Karpas-422 (cell line): ENCODE measurements around the gene ANKS3. TPM values are rescaled to one million over a fixed set of nuclear protein-coding genes. Genes with fewer than 3 reads are reported as not detected.

Experiments
- DNase-seq: peaks from one replicate; pipeline ENCODE4 v3.0.0-alpha.2; 2015
- H2AFZ ChIP-seq: fragments of 200-600 bp; sonication (generic); 2 replicates; pipeline ENCODE4 v1.6.1; 2014; ENCODE audit warnings: antibody characterized with exemption, low read length, mixed read lengths
- H3K27ac ChIP-seq: fragments of 200-600 bp; sonication (generic); 2 replicates; pipeline ENCODE4 v1.5.1; 2014; ENCODE audit warnings: mild to moderate bottlenecking, low read length, moderate library complexity
- H3K27me3 ChIP-seq: fragments of 200-600 bp; sonication (generic); 2 replicates; pipeline ENCODE4 v1.6.1; 2014; ENCODE audit warnings: low read length, mixed read lengths
- H3K36me3 ChIP-seq: fragments of 200-600 bp; sonication (generic); 2 replicates; pipeline ENCODE4 v1.6.1; 2014; ENCODE audit warnings: low read length, mixed read lengths; ENCODE audit not compliant: insufficient read depth
- H3K4me1 ChIP-seq: fragments of 200-600 bp; sonication (generic); 2 replicates; pipeline ENCODE4 v1.6.1; 2014; ENCODE audit warnings: mild to moderate bottlenecking, low read length, mixed read lengths
- H3K4me2 ChIP-seq: fragments of 200-600 bp; sonication (generic); 2 replicates; pipeline ENCODE4 v1.6.1; 2014; ENCODE audit warnings: low read length, low read depth, mild to moderate bottlenecking; ENCODE audit not compliant: poor library complexity, severe bottlenecking
- H3K4me3 ChIP-seq: fragments of 200-600 bp; sonication (generic); 2 replicates; pipeline ENCODE4 v1.5.1; 2014; ENCODE audit warnings: mild to moderate bottlenecking, antibody characterized with exemption, low read length, mixed read lengths
- H3K79me2 ChIP-seq: fragments of 200-600 bp; sonication (generic); 2 replicates; pipeline ENCODE4 v1.6.1; 2014; ENCODE audit warnings: mild to moderate bottlenecking, low read length, mixed read lengths
- H3K9ac ChIP-seq: fragments of 200-600 bp; sonication (generic); 2 replicates; pipeline ENCODE4 v1.6.0; 2014; ENCODE audit warnings: low read length
- H3K9me2 ChIP-seq: fragments of 200-600 bp; sonication (generic), shearing (Covaris generic); replicated peaks from 2 replicates; pipeline ENCODE4 v1.6.0; 2014; ENCODE audit warnings: mild to moderate bottlenecking, low read length, moderate library complexity; ENCODE audit not compliant: insufficient read depth
- H3K9me3 ChIP-seq: fragments of 300-700, 200-600 bp; sonication (generic); 2 replicates; pipeline ENCODE4 v1.6.1; 2014; ENCODE audit warnings: low read length, mixed read lengths
- H4K20me1 ChIP-seq: fragments of 200-600 bp; sonication (generic); 2 replicates; pipeline ENCODE4 v1.6.1; 2014; ENCODE audit warnings: mild to moderate bottlenecking, antibody characterized with exemption, low read length, low read depth; ENCODE audit not compliant: insufficient read depth
- total RNA-seq: library from RNA; depleted of rRNA; stranded (reverse); fragments of >200 nt; shearing (Covaris generic); gene quantifications from 2 replicates; pipeline ENCODE4 v1.2.3, GENCODE V29; 2014; ENCODE audit warnings: low replicate concordance

Gene ANKS3
- total RNA-seq, 1 experiment from 2014 or later: 6.4 TPM

GRCh38 chr16:4660454-4661007 is 73.5 kb downstream of the ANKS3 start:
- H3K4me2 ChIP-seq: no peak overlapping the region
- no peak overlapping the region for H2AFZ ChIP-seq
- no peaks in the 10 kb centered on the region for H3K9me3 ChIP-seq
- no peak overlapping the region for H3K9ac ChIP-seq
- H3K36me3 ChIP-seq: no peaks in the 10 kb centered on the region
- no peak overlapping the region for H3K27ac ChIP-seq
- no peak for DNase-seq
- no peaks in the 10 kb centered on the region for H4K20me1 ChIP-seq
- H3K9me2 ChIP-seq: no peaks in the 10 kb centered on the region
- H3K79me2 ChIP-seq: no peaks in the 10 kb centered on the region
- no peak overlapping the region for H3K4me3 ChIP-seq
- H3K4me1 ChIP-seq: no peaks in the 10 kb centered on the region
- no peaks in the 10 kb centered on the region for H3K27me3 ChIP-seq

GRCh38 chr16:4659363-4660353 is 74.4 kb downstream of the ANKS3 start:
- Histone ChIP-seq H3K27me3 (no peaks in the 10 kb centered on the region), H4K20me1 (no peaks in the 10 kb centered on the region), H3K79me2 (no peaks in the 10 kb centered on the region), H3K4me3 (no peak overlapping the region), H2AFZ (no peak overlapping the region), H3K9me2 (no peaks in the 10 kb centered on the region), H3K4me2 (no peak overlapping the region), H3K27ac (no peak overlapping the region), H3K9me3 (no peaks in the 10 kb centered on the region), H3K9ac (no peak overlapping the region), H3K36me3 (no peaks in the 10 kb centered on the region; the same call in 1 of the 2 replicates), H3K4me1 (no peaks in the 10 kb centered on the region)
- no peak for DNase-seq

GRCh38 chr16:4656695-4657686 is 77.1 kb downstream of the ANKS3 start:
- DNase-seq: no peak
- Histone ChIP-seq H3K9me2 (no peaks in the 10 kb centered on the region), H3K79me2 (no peaks in the 10 kb centered on the region), H3K9ac (no peak overlapping the region), H3K4me1 (no peaks in the 10 kb centered on the region), H4K20me1 (no peaks in the 10 kb centered on the region), H3K27ac (no peak overlapping the region), H3K4me2 (no peak overlapping the region), H3K27me3 (no peaks in the 10 kb centered on the region), H2AFZ (no peak overlapping the region), H3K36me3 (no peaks in the 10 kb centered on the region; the same call in 1 of the 2 replicates), H3K9me3 (no peaks in the 10 kb centered on the region), H3K4me3 (no peak overlapping the region)

GRCh38 chr16:4656221-4656620 is 77.8 kb downstream of the ANKS3 start:
- no peak overlapping the region for H3K27ac ChIP-seq
- no peaks in the 10 kb centered on the region for H4K20me1 ChIP-seq
- H3K4me3 ChIP-seq: no peak overlapping the region
- H3K4me2 ChIP-seq: no peak overlapping the region
- H3K9ac ChIP-seq: no peak overlapping the region
- no peaks in the 10 kb centered on the region for H3K9me3 ChIP-seq
- no peak for DNase-seq
- H3K9me2 ChIP-seq: no peaks in the 10 kb centered on the region
- H3K79me2 ChIP-seq: 0 out of 2 replicates have a peak, but pooled peaks cover under 1% of the 10 kb centered on the region
- no peak overlapping the region for H2AFZ ChIP-seq
- no peaks in the 10 kb centered on the region for H3K27me3 ChIP-seq
- no peaks in the 10 kb centered on the region; the same call in 1 of the 2 replicates for H3K36me3 ChIP-seq
- peaks cover 4% of the 10 kb centered on the region for H3K4me1 ChIP-seq

GRCh38 chr16:4655801-4656200 is 78.3 kb downstream of the ANKS3 start:
- 0 out of 2 replicates have a peak, but pooled peaks cover 3% of the 10 kb centered on the region for H3K79me2 ChIP-seq
- H3K4me1 ChIP-seq: peaks cover 8% of the 10 kb centered on the region
- H3K4me3 ChIP-seq: no peak overlapping the region
- no peak overlapping the region for H2AFZ ChIP-seq
- DNase-seq: no peak
- no peak overlapping the region for H3K4me2 ChIP-seq
- no peaks in the 10 kb centered on the region for H3K9me3 ChIP-seq
- H3K27me3 ChIP-seq: no peaks in the 10 kb centered on the region
- no peak overlapping the region for H3K27ac ChIP-seq
- no peaks in the 10 kb centered on the region for H3K9me2 ChIP-seq
- H3K9ac ChIP-seq: no peak overlapping the region
- H3K36me3 ChIP-seq: no peaks in the 10 kb centered on the region; the same call in 1 of the 2 replicates
- H4K20me1 ChIP-seq: no peaks in the 10 kb centered on the region

GRCh38 chr16:4654964-4655590 is 79.0 kb downstream of the ANKS3 start:
- Histone ChIP-seq H3K9ac (no peak overlapping the region), H4K20me1 (no peaks in the 10 kb centered on the region), H3K4me1 (peaks cover 8% of the 10 kb centered on the region)

GRCh38 chr16:4654011-4654963 is 79.8 kb downstream of the ANKS3 start:
- Histone ChIP-seq H3K36me3 (no peaks in the 10 kb centered on the region; the same call in 1 of the 2 replicates), H2AFZ (no peak overlapping the region), H3K4me2 (no peak overlapping the region), H3K4me1 (peaks cover 8% of the 10 kb centered on the region), H4K20me1 (no peaks in the 10 kb centered on the region), H3K27ac (no peak overlapping the region), H3K4me3 (no peak overlapping the region), H3K9ac (no peak overlapping the region), H3K27me3 (no peaks in the 10 kb centered on the region), H3K79me2 (peaks cover 9% of the 10 kb centered on the region), H3K9me2 (no peaks in the 10 kb centered on the region), H3K9me3 (no peaks in the 10 kb centered on the region)
- no peak for DNase-seq

More at GRCh38 chr16:4654964-4655590, 79.0 kb downstream of the ANKS3 start:
- DNase-seq: no peak
- Histone ChIP-seq H3K9me2 (no peaks in the 10 kb centered on the region), H3K79me2 (0 out of 2 replicates have a peak, but pooled peaks cover 3% of the 10 kb centered on the region), H3K27ac (no peak overlapping the region), H3K4me2 (no peak overlapping the region), H2AFZ (no peak overlapping the region), H3K4me3 (no peak overlapping the region), H3K9me3 (no peaks in the 10 kb centered on the region), H3K36me3 (no peaks in the 10 kb centered on the region; the same call in 1 of the 2 replicates), H3K27me3 (no peaks in the 10 kb centered on the region)
